HepG2 (cell line): ENCODE measurements around the gene NBR1. TPM values are rescaled to one million over a fixed set of nuclear protein-coding genes. Genes with fewer than 3 reads are reported as not detected.

ENCODE experiments used
- ADNP ChIP-seq: sonication (generic); formaldehyde crosslinking; IDR thresholded peaks from 2 replicates; pipeline ENCODE4 v1.4.0; 2020; ENCODE audit warnings: missing genetic modification reagents
- JDP2 ChIP-seq: sonication (generic); formaldehyde crosslinking; IDR thresholded peaks from 2 replicates; pipeline ENCODE4 v1.8.1; 2022; ENCODE audit warnings: missing genetic modification reagents, borderline replicate concordance
- MLXIP ChIP-seq: sonication (generic); formaldehyde crosslinking; IDR thresholded peaks from 2 replicates; pipeline ENCODE4 v1.9.0; 2021; ENCODE audit warnings: missing genetic modification reagents, borderline replicate concordance
- PAXIP1 ChIP-seq: sonication (generic); formaldehyde crosslinking; conservative IDR thresholded peaks from 2 replicates; pipeline ENCODE4 v1.4.0; 2020; ENCODE audit warnings: mild to moderate bottlenecking, missing genetic modification reagents, moderate library complexity
- PHF8 ChIP-seq: sonication (generic); formaldehyde crosslinking; IDR thresholded peaks from 2 replicates; pipeline ENCODE4 v1.5.0; 2020; ENCODE audit warnings: missing genetic modification reagents
- POGK ChIP-seq: sonication (generic); formaldehyde crosslinking; conservative IDR thresholded peaks from 2 replicates; pipeline ENCODE4 v1.8.0; 2022; ENCODE audit warnings: mild to moderate bottlenecking, moderate library complexity, missing genetic modification reagents
- PREB ChIP-seq: sonication (generic); formaldehyde crosslinking; IDR thresholded peaks from 2 replicates; pipeline ENCODE4 v1.4.0; 2020; ENCODE audit warnings: missing genetic modification reagents
- RERE ChIP-seq: IDR thresholded peaks from 2 replicates; pipeline ENCODE4 v1.6.1; 2016; ENCODE audit warnings: low read depth, missing genetic modification reagents, missing compliant biosample characterization
- YEATS4 ChIP-seq: sonication (generic); formaldehyde crosslinking; IDR thresholded peaks from 2 replicates; pipeline ENCODE4 v1.4.0; 2020; ENCODE audit warnings: missing genetic modification reagents, borderline replicate concordance
- ZBTB33 ChIP-seq: sonication (generic); formaldehyde crosslinking; IDR thresholded peaks from 2 replicates; pipeline ENCODE4 v1.4.0; 2020; ENCODE audit warnings: missing genetic modification reagents
- ZNF124 ChIP-seq: sonication (generic); formaldehyde crosslinking; IDR thresholded peaks from 2 replicates; pipeline ENCODE4 v1.4.0; 2020; ENCODE audit warnings: missing genetic modification reagents
- ZSCAN29 ChIP-seq: sonication (generic); formaldehyde crosslinking; conservative IDR thresholded peaks from 2 replicates; pipeline ENCODE4 v1.4.0; 2020; ENCODE audit warnings: mild to moderate bottlenecking, missing genetic modification reagents
- polyA plus RNA-seq, 8 experiments: library from polyadenylated mRNA; depleted of rRNA in 3 of 8; stranded (reverse) in 7 of 8; unstranded in 1 of 8; fragments of >200 nt; fragmentation: Illumina TruSeq in 4 of 8; extraction: Trizol in 4 of 8; gene quantifications; 2 replicates each; pipeline versions ENCODE4 v1.2.1 to v1.2.3, GENCODE V29; 2011 to 2016; ENCODE audit warnings: low read depth in 4 of 8, missing spikeins in 1 of 8, mixed read lengths in 1 of 8; ENCODE audit not compliant: insufficient read depth in 1 of 8
- total RNA-seq, 5 experiments: library from RNA; depleted of rRNA; stranded (reverse); fragments of >200 nt; fragmentation: Illumina TruSeq; extraction: Trizol; gene quantifications; 2 replicates each; pipeline ENCODE4 v1.2.3, GENCODE V29; 2016; ENCODE audit warnings: low read depth in 1 of 5

Gene NBR1
- total and polyA plus RNA-seq, 2 of the 13 experiments (the other 11 are each of a cell fraction or from before 2014, with no cell fraction given): 51.7 to 121 TPM

GRCh38 chr17:43155666-43156065 is 15.3 kb upstream of the NBR1 start (continued):
- TF ChIP-seq RERE (CRISPR knock-in tag) (no peak), ZNF124 (CRISPR knock-in tag) (no peak), PAXIP1 (CRISPR knock-in tag) (peak; percentile 61), YEATS4 (CRISPR knock-in tag) (no peak), ZSCAN29 (CRISPR knock-in tag) (no peak), PHF8 (CRISPR knock-in tag) (no peak), POGK (no peak), MLXIP (CRISPR knock-in tag) (no peak), ZBTB33 (CRISPR knock-in tag) (no peak), ADNP (CRISPR knock-in tag) (no peak), JDP2 (no peak), PREB (CRISPR knock-in tag) (no peak)
